ENCODE measurements around the gene NCF4. TPM values are rescaled to one million over a fixed set of nuclear protein-coding genes. Genes with fewer than 3 reads are reported as not detected.

NCF4 gene
- total and polyA plus RNA-seq, 2 donors (not counting 1 experiment from before 2014, with no cell fraction given) = 118 to 175 TPM

- Histone ChIP-seq H4K20me1 (ENCODE audit: control insufficient read depth, insufficient read depth, low read length, poor library complexity, severe bottlenecking) (no peaks in the 10 kb centered on the region), H3K9ac (ENCODE audit: low read length) (no peak overlapping the region), H3K79me2 (ENCODE audit: control insufficient read depth, insufficient read depth, low read length) (no peaks in the 10 kb centered on the region), H3K4me2 (replicated peaks; ENCODE audit: low read depth, low read length, poor library complexity, severe bottlenecking) (peak overlapping the region; percentile 64), H2AFZ (ENCODE audit: insufficient read depth, low read depth, low read length, poor library complexity, severe bottlenecking) (peak overlapping the region; percentile 64), H3K27ac (ENCODE audit: low read length in 2 of 2) (no peak overlapping the region), H3K36me3 (replicated peaks in 1 of 2; ENCODE audit: control extremely low read depth in 1 of 2, control insufficient read depth in 1 of 2, extremely low read depth in 1 of 2, insufficient read depth in 2 of 2, low read length in 1 of 2) (no peaks in the 10 kb centered on the region), H3K9me3 (ENCODE audit: control extremely low read depth in 1 of 3, control insufficient read depth in 2 of 3, insufficient read depth in 1 of 3, low read length in 2 of 3) (peaks cover 0 to 12% (median 0%) of the 10 kb centered on the region in 3 donors), H3K4me1 (ENCODE audit: control insufficient read depth in 2 of 2, insufficient read depth in 2 of 2, low read length in 2 of 2) (peaks cover 28 to 41% of the 10 kb centered on the region in 2 donors), H3K27me3 (replicated peaks in 1 of 4; ENCODE audit: control extremely low read depth in 1 of 4, control insufficient read depth in 3 of 4, insufficient read depth in 4 of 4, low read length in 3 of 4) (no peaks in the 10 kb centered on the region), H3K4me3 (ENCODE audit: control extremely low read depth in 1 of 5, extremely low read depth in 1 of 5, insufficient read depth in 1 of 5, low read depth in 2 of 5, low read length in 4 of 5) (no peak overlapping the region)
- WGBS (ENCODE audit: insufficient coverage) = 7% methylated on average over 28 of the region's 30 CpGs
- no peaks in the 10 kb centered on the region for H3K27me3 Mint-ChIP-seq
- H3K9me3 Mint-ChIP-seq (ENCODE audit: insufficient read depth) = no peaks in the 10 kb centered on the region
- no peak for TF ChIP-seq EZH2 (IDR thresholded peaks at IDR 0.05; ENCODE audit: borderline replicate concordance, insufficient read depth, low read depth, low read length, poor library complexity, severe bottlenecking)
- peak; percentile 100 for TF ChIP-seq CTCF (IDR thresholded peaks at IDR 0.05)
- peaks cover 39% of the 10 kb centered on the region for H3K4me1 Mint-ChIP-seq
- ATAC-seq (ENCODE audit: low read depth) (peak; percentile 44), DNase-seq (peak; percentile 92)
- intact Hi-C loops (cut with micrococcal nuclease) = loop anchor here (1.0 to 10.0 kb wide), 4 partner anchors 74 to 310 kb away; no protein-coding TSS in a partner anchor
- ChIA-PET CTCF (interaction anchor here (0.6 to 12.0 kb wide), 43 partner anchors 10 to 343 kb away, joined by 3 to 115 read pairs (median 4); partner anchors contain the start of genes CSF2RB and IFT27), POLR2A (interaction anchor here (0.5 to 2.0 kb wide), 5 partner anchors 74 to 123 kb away, joined by 3 to 6 read pairs (median 5); partner anchors contain the start of gene IFT27)
- peak overlapping the region; percentile 78 for H3K27ac Mint-ChIP-seq
- H3K4me3 Mint-ChIP-seq = peak overlapping the region; percentile 66
Observed at GRCh38 chr22:36856121-36856791, 4.5 kb upstream of the NCF4 start.

- H3K27ac Mint-ChIP-seq = no peak overlapping the region
- H3K4me1 ChIP-seq (ENCODE audit: control insufficient read depth in 2 of 2, insufficient read depth in 2 of 2, low read length in 2 of 2) = peaks cover 33 to 46% of the 10 kb centered on the region in 2 donors
- ChIA-PET CTCF (interaction anchor here (0.6 to 12.0 kb wide), 27 partner anchors 9 to 343 kb away, joined by 3 to 115 read pairs (median 5); partner anchors contain the start of genes CSF2RB and IFT27), POLR2A (interaction anchor here (1.2 to 2.0 kb wide), 3 partner anchors 81 to 121 kb away, joined by 4 to 6 read pairs (median 5); partner anchors contain the start of gene IFT27)
- no peaks in the 10 kb centered on the region for H3K27me3 Mint-ChIP-seq
- H3K79me2 ChIP-seq (ENCODE audit: control insufficient read depth, insufficient read depth, low read length) = peaks cover under 1% of the 10 kb centered on the region
- no peak for ATAC-seq (ENCODE audit: low read depth)
- H3K36me3 ChIP-seq (replicated peaks in 1 of 2; ENCODE audit: control extremely low read depth in 1 of 2, control insufficient read depth in 1 of 2, extremely low read depth in 1 of 2, insufficient read depth in 2 of 2, low read length in 1 of 2) = no peaks in the 10 kb centered on the region
- H3K27me3 ChIP-seq (replicated peaks in 1 of 4; ENCODE audit: control extremely low read depth in 1 of 4, control insufficient read depth in 3 of 4, insufficient read depth in 4 of 4, low read length in 3 of 4) = no peaks in the 10 kb centered on the region
- peaks cover 44% of the 10 kb centered on the region for H3K4me1 Mint-ChIP-seq
- no peaks in the 10 kb centered on the region for H3K9me3 Mint-ChIP-seq (ENCODE audit: insufficient read depth)
- peaks cover 0 to 12% (median 0%) of the 10 kb centered on the region in 3 donors for H3K9me3 ChIP-seq (ENCODE audit: control extremely low read depth in 1 of 3, control insufficient read depth in 2 of 3, insufficient read depth in 1 of 3, low read length in 2 of 3)
- H2AFZ ChIP-seq (ENCODE audit: insufficient read depth, low read depth, low read length, poor library complexity, severe bottlenecking) = peak overlapping the region; percentile 64
- 98% methylated on average over 5 of the region's 8 CpGs for WGBS (ENCODE audit: insufficient coverage)
- H4K20me1 ChIP-seq (ENCODE audit: control insufficient read depth, insufficient read depth, low read length, poor library complexity, severe bottlenecking) = no peaks in the 10 kb centered on the region
- no peak overlapping the region for H3K27ac ChIP-seq (ENCODE audit: low read length in 2 of 2)
- DNase-seq = no peak
- H3K4me3 ChIP-seq (ENCODE audit: control extremely low read depth in 1 of 5, extremely low read depth in 1 of 5, insufficient read depth in 1 of 5, low read depth in 2 of 5, low read length in 4 of 5) = no peak overlapping the region
- H3K9ac ChIP-seq (ENCODE audit: low read length) = no peak overlapping the region
- intact Hi-C loops (cut with micrococcal nuclease) = loop anchor here (1.0 to 10.0 kb wide), 4 partner anchors 74 to 310 kb away; no protein-coding TSS in a partner anchor
- H3K4me3 Mint-ChIP-seq = no peak overlapping the region
- TF ChIP-seq EZH2 (IDR thresholded peaks at IDR 0.05; ENCODE audit: borderline replicate concordance, insufficient read depth, low read depth, low read length, poor library complexity, severe bottlenecking) (no peak), CTCF (IDR thresholded peaks at IDR 0.05) (no peak)
- H3K4me2 ChIP-seq (replicated peaks; ENCODE audit: low read depth, low read length, poor library complexity, severe bottlenecking) = peak overlapping the region; percentile 64
Observed at GRCh38 chr22:36856792-36857135, 4.0 kb upstream of the NCF4 start.

Data from B cell (primary cell).